Measurements from ENCODE around the gene RASIP1.
"Not testable (repeated sequence)": the region's sequence is repeated elsewhere in the genome, so short reads cannot be mapped to it uniquely, and the experiment has no call there.

- not testable (repeated sequence) for TF ChIP-seq POLR2A (IDR thresholded peaks at IDR 0.05; ENCODE audit: low read depth, low read length); TAF1 (IDR thresholded peaks at IDR 0.05; ENCODE audit: borderline replicate concordance, low read depth, low read length)
Observed at GRCh38 chr19:48786422-48786821, 46.0 kb upstream of the RASIP1 start.

Measured in GM12892 (cell line).